B cell (primary cell): ENCODE measurements around the gene EIF5. TPM values are rescaled to one million over a fixed set of nuclear protein-coding genes. Genes with fewer than 3 reads are reported as not detected.

ENCODE experiments used
- ATAC-seq: fragments of 200-7000 bp; cut with Tn5 transposase; one replicate; pipeline ENCODE4 v1.10.0; 2021; ENCODE audit warnings: low read depth, mild to moderate bottlenecking, moderate number of reproducible peaks, moderate library complexity
- CTCF ChIA-PET: fragments of 350-600 bp; sonication (Branson Sonifier 250); formaldehyde crosslinking; loops from one replicate; lab custom pipeline; 2021; ENCODE audit warnings: antibody characterized with exemption, inconsistent platforms; lab: Charles Lee
- POLR2A ChIA-PET: fragments of 350-600 bp; sonication (Branson Sonifier 250); formaldehyde crosslinking; loops from one replicate; lab custom pipeline; 2021; ENCODE audit warnings: antibody characterized with exemption; lab: Charles Lee
- DNase-seq: peaks from one replicate; pipeline ENCODE4 v3.0.0; 2013
- H2AFZ ChIP-seq: 2 replicates; pipeline ENCODE4 v1.6.1; 2012; ENCODE audit warnings: mild to moderate bottlenecking, low read depth, low read length; ENCODE audit not compliant: insufficient read depth, poor library complexity, severe bottlenecking
- H3K27ac ChIP-seq, 2 donors: 1 replicate in 1 of 2; 2 replicates in 1 of 2; pipeline ENCODE4 v1.5.1; 2012 to 2013; ENCODE audit warnings: low read length in 2 of 2, mild to moderate bottlenecking in 2 of 2, moderate library complexity in 1 of 2
- H3K27me3 ChIP-seq, 4 experiments: fragments of 200-600 bp in 1 of 4; sonication (generic) in 1 of 4; replicated peaks in 1 of 4; 1 replicate in 2 of 4; 2 replicates in 2 of 4; pipeline versions ENCODE4 v1.6.1 to v1.7.0; 2013 to 2016; ENCODE audit warnings: low read length in 3 of 4, mild to moderate bottlenecking in 2 of 4, mixed read lengths in 1 of 4, moderate library complexity in 1 of 4; ENCODE audit not compliant: insufficient read depth in 4 of 4, control insufficient read depth in 3 of 4; ENCODE audit errors: control extremely low read depth in 1 of 4
- H3K36me3 ChIP-seq, 2 experiments: replicated peaks in 1 of 2; 1 replicate in 1 of 2; 2 replicates in 1 of 2; pipeline versions ENCODE4 v1.6.1 to v1.7.1; 2013; ENCODE audit warnings: low read length in 1 of 2; ENCODE audit not compliant: insufficient read depth in 2 of 2, control insufficient read depth in 1 of 2; ENCODE audit errors: control extremely low read depth in 1 of 2, extremely low read depth in 1 of 2
- H3K4me1 ChIP-seq, 2 donors: fragments of 200-600 bp in 1 of 2; sonication (generic) in 1 of 2; 1 replicate in 1 of 2; 2 replicates in 1 of 2; pipeline versions ENCODE4 v1.5.1 to v1.6.1; 2013 to 2017; ENCODE audit warnings: low read length in 2 of 2; ENCODE audit not compliant: control insufficient read depth in 2 of 2, insufficient read depth in 2 of 2
- H3K4me2 ChIP-seq: replicated peaks from 2 replicates; pipeline ENCODE3; 2012; ENCODE audit warnings: mild to moderate bottlenecking, low read depth, low read length; ENCODE audit not compliant: poor library complexity, severe bottlenecking
- H3K4me3 ChIP-seq, 5 experiments: fragments of 200-600 bp in 1 of 5; sonication (generic) in 1 of 5; 1 replicate in 3 of 5; 2 replicates in 2 of 5; pipeline versions ENCODE4 v1.5.1 to v1.7.0; 2011 to 2016; ENCODE audit warnings: low read length in 4 of 5, mild to moderate bottlenecking in 4 of 5, low read depth in 2 of 5, control low read depth in 1 of 5, moderate library complexity in 1 of 5; ENCODE audit not compliant: insufficient read depth in 1 of 5; ENCODE audit errors: control extremely low read depth in 1 of 5, extremely low read depth in 1 of 5
- H3K79me2 ChIP-seq: fragments of 200-600 bp; sonication (generic); one replicate; pipeline ENCODE4 v1.6.0; 2016; ENCODE audit warnings: low read length; ENCODE audit not compliant: control insufficient read depth, insufficient read depth
- H3K9ac ChIP-seq: fragments of 200-600 bp; sonication (generic); 2 replicates; pipeline ENCODE4 v1.6.1; 2017; ENCODE audit warnings: mild to moderate bottlenecking, low read length, moderate library complexity
- H3K9me3 ChIP-seq, 3 donors: one replicate each; pipeline versions ENCODE4 v1.6.1 to v1.7.1; 2013; ENCODE audit warnings: low read length in 2 of 3; ENCODE audit not compliant: control insufficient read depth in 2 of 3, insufficient read depth in 1 of 3; ENCODE audit errors: control extremely low read depth in 1 of 3
- H4K20me1 ChIP-seq: 2 replicates; pipeline ENCODE4 v1.6.0; 2012; ENCODE audit warnings: mild to moderate bottlenecking, low read length; ENCODE audit not compliant: insufficient read depth, control insufficient read depth, poor library complexity, severe bottlenecking
- H3K27ac Mint-ChIP-seq: one replicate; pipeline ENCODE4 v1.8.0; 2021; ENCODE audit warnings: mixed read lengths
- H3K27me3 Mint-ChIP-seq: one replicate; pipeline ENCODE4 v1.8.0; 2021; ENCODE audit warnings: mixed read lengths
- H3K4me1 Mint-ChIP-seq: one replicate; pipeline ENCODE4 v1.8.0; 2021; ENCODE audit warnings: mixed read lengths
- H3K4me3 Mint-ChIP-seq: one replicate; pipeline ENCODE4 v1.8.0; 2021; ENCODE audit warnings: mixed read lengths
- H3K9me3 Mint-ChIP-seq: one replicate; pipeline ENCODE4 v1.8.0; 2022; ENCODE audit warnings: mixed read lengths; ENCODE audit not compliant: insufficient read depth
- CTCF ChIP-seq: fragments of 200-600 bp; IDR thresholded peaks from one replicate; pipeline ENCODE4 v1.8.0; 2022; ENCODE audit warnings: antibody characterized with exemption, mild to moderate bottlenecking
- EZH2 ChIP-seq: IDR thresholded peaks from 2 replicates; pipeline ENCODE4 v1.6.1; 2012; ENCODE audit warnings: borderline replicate concordance, low read depth, mild to moderate bottlenecking, moderate library complexity, low read length; ENCODE audit not compliant: insufficient read depth, poor library complexity, severe bottlenecking
- WGBS: methylation state at CpG from one replicate; pipeline ENCODE4 v1.1.5; 2013; ENCODE audit warnings: missing lambda C conversion rate; ENCODE audit not compliant: insufficient coverage; 5-methylcytosine and 5-hydroxymethylcytosine counted together
- intact Hi-C: fragments of 100-400 bp; cut with micrococcal nuclease; formaldehyde crosslinking; loops from one replicate; pipeline ENCODE4 v1.10.0; 2022
- polyA plus RNA-seq: library from polyadenylated mRNA; depleted of rRNA; stranded (reverse); fragments of >200 nt; gene quantifications from 2 replicates; pipeline ENCODE4 v1.2.3, GENCODE V29; 2012
- total RNA-seq, 2 donors: library from RNA; stranded (reverse); fragments of 120-200 nt in 1 of 2; gene quantifications; 1 replicate in 1 of 2; 2 replicates in 1 of 2; pipeline versions ENCODE4 v1.2.3 to v1.2.4, GENCODE V29; 2013 to 2022

The EIF5 gene
- total and polyA plus RNA-seq, 2 donors (not counting 1 experiment from before 2014, with no cell fraction given): 206 to 314 TPM

- Histone ChIP-seq H3K4me2 (no peak overlapping the region), H3K36me3 (no peaks in the 10 kb centered on the region), H3K27ac (no peak overlapping the region), H3K27me3 (peaks cover 0 to 15% (median 0%) of the 10 kb centered on the region in 4 experiments), H4K20me1 (no peaks in the 10 kb centered on the region), H3K9me3 (peaks cover 0 to 4% (median 0%) of the 10 kb centered on the region in 3 donors), H3K9ac (no peak overlapping the region), H2AFZ (no peak overlapping the region), H3K4me3 (no peak overlapping the region), H3K79me2 (no peaks in the 10 kb centered on the region), H3K4me1 (peaks cover 0 to 5% of the 10 kb centered on the region in 2 donors)
- CTCF ChIA-PET: interaction anchor here (1.6 to 5.9 kb wide), 5 partner anchors 8 to 599 kb away, joined by 5 to 70 read pairs (median 12); no protein-coding TSS in a partner anchor
- Mint-ChIP-seq H3K27me3 (peaks cover 13% of the 10 kb centered on the region), H3K27ac (no peak overlapping the region), H3K9me3 (no peaks in the 10 kb centered on the region), H3K4me3 (no peak overlapping the region), H3K4me1 (peaks cover 1% of the 10 kb centered on the region)
- intact Hi-C loops: loop anchor here (1.0 to 2.0 kb wide), 2 partner anchors 188 to 599 kb away; no protein-coding TSS in a partner anchor
- TF ChIP-seq EZH2 (no peak), CTCF (no peak)
- DNase-seq (no peak), ATAC-seq (no peak)
- POLR2A ChIA-PET: no interaction called here
- WGBS: 81% methylated on average over 7 of the region's 7 CpGs
Measured at GRCh38 chr14:103293465-103293864, 40.6 kb upstream of the EIF5 start.

- CTCF ChIA-PET: interaction anchor here (1.0 to 5.9 kb wide), 5 partner anchors 15 to 600 kb away, joined by 3 to 70 read pairs (median 3); no protein-coding TSS in a partner anchor
- Histone ChIP-seq H3K9ac (no peak overlapping the region), H3K36me3 (no peaks in the 10 kb centered on the region), H3K4me2 (no peak overlapping the region), H3K79me2 (no peaks in the 10 kb centered on the region), H2AFZ (no peak overlapping the region), H3K27ac (no peak overlapping the region), H4K20me1 (no peaks in the 10 kb centered on the region), H3K4me1 (peaks cover 0 to 5% of the 10 kb centered on the region in 2 donors), H3K27me3 (peaks cover 0 to 11% (median 0%) of the 10 kb centered on the region in 4 experiments), H3K4me3 (no peak overlapping the region), H3K9me3 (peaks cover 0 to 4% (median 0%) of the 10 kb centered on the region in 3 donors)
- Mint-ChIP-seq H3K4me3 (no peak overlapping the region), H3K27ac (no peak overlapping the region), H3K4me1 (peaks cover 1% of the 10 kb centered on the region), H3K27me3 (peaks cover 10% of the 10 kb centered on the region), H3K9me3 (no peaks in the 10 kb centered on the region)
- intact Hi-C loops: no loop called here
- POLR2A ChIA-PET: no interaction called here
- DNase-seq: no peak
- ATAC-seq: no peak
- no peak for TF ChIP-seq CTCF
- no peak for TF ChIP-seq EZH2
- 93% methylated on average over 5 of the region's 11 CpGs for WGBS
Measured at GRCh38 chr14:103294091-103294490, 39.9 kb upstream of the EIF5 start.
